ENCODE results near the gene ZXDC. TPM values are rescaled to one million over a fixed set of nuclear protein-coding genes. Genes with fewer than 3 reads are reported as not detected.

Gene ZXDC
- total RNA-seq, 1 donor from 2014 or later = 74.4 TPM

- H3K27me3 ChIP-seq = no peaks in the 10 kb centered on the region
- TF ChIP-seq CTCF (IDR thresholded peaks at IDR 0.05) = no peak
- H3K4me3 ChIP-seq = no peak overlapping the region
- H3K36me3 ChIP-seq = no peaks in the 10 kb centered on the region
- intact Hi-C loops (cut with DNase I) = no loop called here
- no peaks in the 10 kb centered on the region for H3K9me3 ChIP-seq
- DNase-seq (ENCODE audit: low spot score in 2 of 2) = no peak
- no peaks in the 10 kb centered on the region for H3K4me1 ChIP-seq
- H3K27ac ChIP-seq = no peak overlapping the region
Measured at GRCh38 chr3:126507886-126508285, 32.2 kb upstream of the ZXDC start.

GRCh38 chr3:126503701-126504100, 28.0 kb upstream of the ZXDC start:
- intact Hi-C loops (cut with DNase I) = no loop called here
- no peak for TF ChIP-seq CTCF (IDR thresholded peaks at IDR 0.05)
- DNase-seq (ENCODE audit: low spot score in 2 of 2) = no peak

GRCh38 chr3:126502656-126503055, 27.0 kb upstream of the ZXDC start:
- Histone ChIP-seq H3K27ac (no peak overlapping the region), H3K36me3 (no peaks in the 10 kb centered on the region), H3K9me3 (no peaks in the 10 kb centered on the region), H3K27me3 (no peaks in the 10 kb centered on the region), H3K4me3 (no peak overlapping the region), H3K4me1 (no peaks in the 10 kb centered on the region)
- TF ChIP-seq CTCF (IDR thresholded peaks at IDR 0.05) = no peak
- DNase-seq (ENCODE audit: low spot score in 2 of 2) = no peak
- intact Hi-C loops (cut with DNase I) = no loop called here

More at GRCh38 chr3:126503701-126504100, 28.0 kb upstream of the ZXDC start:
- no peaks in the 10 kb centered on the region for H3K27me3 ChIP-seq
- H3K9me3 ChIP-seq = no peaks in the 10 kb centered on the region
- no peaks in the 10 kb centered on the region for H3K4me1 ChIP-seq
- H3K27ac ChIP-seq = no peak overlapping the region
- no peaks in the 10 kb centered on the region for H3K36me3 ChIP-seq
- H3K4me3 ChIP-seq = no peak overlapping the region

DNA sequence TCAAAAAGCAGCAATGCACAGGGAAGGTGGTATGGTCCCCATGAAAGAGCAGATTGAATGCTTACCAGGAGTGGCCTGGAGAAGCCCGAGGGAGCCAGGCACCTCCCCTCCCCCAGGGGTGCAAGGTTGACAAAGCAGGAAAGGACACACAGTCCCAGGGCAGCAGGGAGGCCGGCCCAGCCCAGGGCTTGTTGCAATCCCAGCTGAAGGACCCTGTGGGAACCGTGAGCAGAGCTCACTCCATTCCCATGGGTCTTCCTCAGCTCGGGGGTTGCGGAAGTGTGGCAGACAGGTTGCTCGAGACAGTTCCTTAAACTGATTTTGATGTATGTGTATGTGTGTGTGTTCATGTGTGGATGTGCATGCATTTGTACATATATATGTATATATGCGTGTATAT, 26.0 kb upstream of the ZXDC start:
- Histone ChIP-seq H3K27ac (no peak overlapping the region), H3K9me3 (no peaks in the 10 kb centered on the region), H3K27me3 (no peaks in the 10 kb centered on the region), H3K4me3 (no peak overlapping the region), H3K36me3 (no peaks in the 10 kb centered on the region), H3K4me1 (no peaks in the 10 kb centered on the region)
- no peak for TF ChIP-seq CTCF (IDR thresholded peaks at IDR 0.05)
- no peak for DNase-seq (ENCODE audit: low spot score in 2 of 2)
- intact Hi-C loops (cut with DNase I) = no loop called here

DNA sequence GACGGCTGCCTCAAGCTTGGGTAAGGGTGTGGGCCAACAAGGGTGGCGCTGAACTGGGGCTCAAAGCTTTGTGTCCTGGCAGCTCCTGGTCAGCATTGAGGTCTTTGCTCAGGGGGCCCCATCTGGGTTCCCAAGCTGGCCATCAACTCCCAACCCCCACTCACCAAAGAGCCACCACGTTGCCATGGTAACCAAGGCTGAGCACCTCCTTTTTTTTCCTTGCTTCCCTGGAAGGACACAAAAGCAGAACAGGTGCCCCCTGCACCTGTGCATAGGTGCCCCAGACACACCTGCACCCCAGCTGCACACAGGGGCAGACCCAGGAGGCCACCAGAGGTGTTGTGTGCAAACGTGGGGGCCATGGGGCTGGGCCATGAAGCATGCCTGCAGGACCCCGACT, 25.4 kb upstream of the ZXDC start:
- intact Hi-C loops (cut with DNase I) = no loop called here
- Histone ChIP-seq H3K27me3 (no peaks in the 10 kb centered on the region), H3K9me3 (no peaks in the 10 kb centered on the region), H3K4me1 (no peaks in the 10 kb centered on the region), H3K36me3 (no peaks in the 10 kb centered on the region), H3K4me3 (no peak overlapping the region), H3K27ac (no peak overlapping the region)
- DNase-seq (ENCODE audit: low spot score in 2 of 2) = no peak
- TF ChIP-seq CTCF (IDR thresholded peaks at IDR 0.05) = no peak

- Histone ChIP-seq H3K27ac (no peak overlapping the region), H3K4me1 (no peaks in the 10 kb centered on the region), H3K4me3 (no peak overlapping the region), H3K27me3 (no peaks in the 10 kb centered on the region), H3K36me3 (no peaks in the 10 kb centered on the region), H3K9me3 (no peaks in the 10 kb centered on the region)
- DNase-seq (ENCODE audit: low spot score in 2 of 2) = no peak
- intact Hi-C loops (cut with DNase I) = no loop called here
- TF ChIP-seq CTCF (IDR thresholded peaks at IDR 0.05) = no peak
Measured at GRCh38 chr3:126500016-126500415, 24.3 kb upstream of the ZXDC start.

Measured in ascending aorta (tissue), 2 donors.